Vagina (tissue), 2 donors: ENCODE data around the gene ABCC6. TPM values are rescaled to one million over a fixed set of nuclear protein-coding genes. Genes with fewer than 3 reads are reported as not detected.
"Not testable (repeated sequence)": the region's sequence is repeated elsewhere in the genome, so short reads cannot be mapped to it uniquely, and the experiment has no call there.

ENCODE experiments used
- DNase-seq, 2 donors: peaks; one replicate each; pipeline ENCODE4 v3.0.0-alpha.2; 2017; ENCODE audit errors: extremely low spot score in 2 of 2
- H3K27ac ChIP-seq: fragments of 200-600 bp; sonication (generic); one replicate; pipeline ENCODE4 v1.5.1; 2019
- H3K27me3 ChIP-seq: fragments of 200-600 bp; sonication (generic); one replicate; pipeline ENCODE4 v1.5.1; 2019
- H3K36me3 ChIP-seq, 2 donors: fragments of 200-600 bp; sonication (generic); one replicate each; pipeline ENCODE4 v1.5.1; 2017 to 2019
- H3K4me1 ChIP-seq: fragments of 200-600 bp; sonication (generic); one replicate; pipeline ENCODE4 v1.5.1; 2019
- H3K4me3 ChIP-seq, 2 donors: fragments of 200-600 bp; sonication (generic); 1 replicate in 1 of 2; 2 replicates in 1 of 2; pipeline ENCODE4 v1.5.1; 2016 to 2019
- H3K9me3 ChIP-seq: fragments of 200-600 bp; sonication (generic); one replicate; pipeline ENCODE4 v1.5.1; 2019
- CTCF ChIP-seq, 3 experiments: fragments of 450-650 bp in 2 of 3; fragments of 200-600 bp in 1 of 3; sonication (generic) in 1 of 3; IDR thresholded peaks; one replicate each; pipeline ENCODE4 v1.5.1; 2017 to 2019; ENCODE audit warnings: antibody characterized with exemption in 3 of 3, mild to moderate bottlenecking in 2 of 3, moderate library complexity in 2 of 3
- POLR2A ChIP-seq, 2 donors: fragments of 450-650 bp; IDR thresholded peaks; one replicate each; pipeline ENCODE4 v1.6.1; 2017; ENCODE audit warnings: antibody characterized with exemption in 2 of 2, mild to moderate bottlenecking in 2 of 2, moderate library complexity in 2 of 2
- POLR2AphosphoS5 ChIP-seq, 2 donors: sonication (generic); formaldehyde crosslinking; IDR thresholded peaks; one replicate each; pipeline ENCODE4 v1.9.0; 2017; ENCODE audit warnings: antibody characterized with exemption in 2 of 2, mild to moderate bottlenecking in 2 of 2, low read depth in 1 of 2; ENCODE audit not compliant: insufficient read depth in 1 of 2
- intact Hi-C: fragments of 100-400 bp; cut with DNase I; formaldehyde crosslinking; loops from one replicate; pipeline ENCODE4 v1.15.1; 2023
- total RNA-seq: library from RNA; depleted of rRNA; stranded (reverse); fragments of >200 nt; gene quantifications from one replicate; pipeline ENCODE4 v1.2.3, GENCODE V29; 2016

The ABCC6 gene
- total RNA-seq, 1 donor from 2014 or later = 0.49 TPM

- Histone ChIP-seq H3K9me3 (no peaks in the 10 kb centered on the region), H3K27me3 (no peaks in the 10 kb centered on the region), H3K4me1 (no peaks in the 10 kb centered on the region), H3K36me3 (no peaks in the 10 kb centered on the region), H3K4me3 (no peak overlapping the region), H3K27ac (no peak overlapping the region)
- intact Hi-C loops = no loop called here
- DNase-seq = no peak
- TF ChIP-seq POLR2A (IDR thresholded peaks at IDR 0.05) (no peak), POLR2AphosphoS5 (IDR thresholded peaks at IDR 0.05; ENCODE audit: insufficient read depth in 1 of 2, low read depth in 1 of 2) (no peak)
Observed at GRCh38 chr16:16184594-16184993, 38.7 kb downstream of the ABCC6 start.

DNA sequence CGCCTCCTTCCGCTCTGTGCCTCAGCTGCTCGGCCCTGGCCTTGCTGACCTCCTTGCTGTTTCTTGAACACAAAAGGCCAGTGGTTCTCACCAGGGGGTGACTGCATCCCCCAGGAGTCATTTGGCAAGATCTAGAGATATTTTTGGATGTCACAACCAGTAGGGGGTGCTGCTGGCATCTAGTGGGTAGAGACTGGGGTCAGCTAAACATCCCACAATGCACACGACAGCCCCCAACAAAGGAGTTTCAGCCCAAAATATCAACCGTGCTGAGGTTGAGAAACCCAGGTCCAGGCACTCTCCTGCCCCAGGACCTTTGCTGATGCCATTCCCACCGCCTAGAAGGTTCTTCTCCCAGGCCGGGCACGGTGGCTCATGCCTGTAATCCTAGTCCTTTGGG lies 39.7 kb downstream of the ABCC6 start:
- no peaks in the 10 kb centered on the region for H3K27me3 ChIP-seq
- no peaks in the 10 kb centered on the region for H3K9me3 ChIP-seq
- DNase-seq = no peak
- TF ChIP-seq POLR2A (IDR thresholded peaks at IDR 0.05) = no peak
- no peak for TF ChIP-seq POLR2AphosphoS5 (IDR thresholded peaks at IDR 0.05; ENCODE audit: insufficient read depth in 1 of 2, low read depth in 1 of 2)
- no peak for TF ChIP-seq CTCF (IDR thresholded peaks at IDR 0.05)
- H3K27ac ChIP-seq = no peak overlapping the region
- no peaks in the 10 kb centered on the region for H3K4me1 ChIP-seq
- no peak overlapping the region for H3K4me3 ChIP-seq
- intact Hi-C loops = no loop called here
- no peaks in the 10 kb centered on the region for H3K36me3 ChIP-seq

DNA sequence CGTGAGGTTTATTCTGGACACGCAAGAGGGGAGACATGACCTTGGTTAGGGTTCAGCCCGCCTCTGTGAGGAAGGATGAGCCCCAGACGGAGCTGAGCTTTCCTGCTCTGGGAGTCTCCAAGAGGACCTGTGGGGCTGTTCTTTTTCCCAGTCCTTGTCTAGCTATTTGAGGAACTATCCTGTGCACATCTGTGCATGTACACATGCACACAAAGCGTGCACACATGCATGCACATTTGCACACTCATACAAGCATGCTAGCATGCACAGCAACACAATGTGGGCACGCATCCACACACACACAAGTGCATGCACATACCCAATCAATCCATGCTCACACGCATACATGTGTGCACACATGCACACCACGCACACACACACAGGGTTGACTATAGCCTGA lies 40.4 kb downstream of the ABCC6 start:
- no peak overlapping the region for H3K27ac ChIP-seq
- H3K4me3 ChIP-seq = no peak overlapping the region
- H3K9me3 ChIP-seq = no peaks in the 10 kb centered on the region
- no peak for TF ChIP-seq POLR2AphosphoS5 (IDR thresholded peaks at IDR 0.05; ENCODE audit: insufficient read depth in 1 of 2, low read depth in 1 of 2)
- TF ChIP-seq POLR2A (IDR thresholded peaks at IDR 0.05) = no peak
- TF ChIP-seq CTCF (IDR thresholded peaks at IDR 0.05) = no peak
- H3K27me3 ChIP-seq = no peaks in the 10 kb centered on the region
- no peaks in the 10 kb centered on the region for H3K4me1 ChIP-seq
- no peaks in the 10 kb centered on the region for H3K36me3 ChIP-seq
- intact Hi-C loops = no loop called here
- DNase-seq = no peak

GRCh38 chr16:16181748-16182147 lies 41.5 kb downstream of the ABCC6 start:
- H3K36me3 ChIP-seq, intact Hi-C loops: not testable (repeated sequence)

GRCh38 chr16:16178455-16179162 lies 44.7 kb downstream of the ABCC6 start:
- intact Hi-C loops = no loop called here
- DNase-seq = no peak
- Histone ChIP-seq H3K9me3 (no peaks in the 10 kb centered on the region), H3K4me3 (no peak overlapping the region), H3K27ac (no peak overlapping the region), H3K4me1 (no peaks in the 10 kb centered on the region), H3K27me3 (no peaks in the 10 kb centered on the region), H3K36me3 (no peaks in the 10 kb centered on the region)
- TF ChIP-seq POLR2AphosphoS5 (IDR thresholded peaks at IDR 0.05; ENCODE audit: insufficient read depth in 1 of 2, low read depth in 1 of 2) = no peak
- TF ChIP-seq CTCF (IDR thresholded peaks at IDR 0.05) = no peak
- TF ChIP-seq POLR2A (IDR thresholded peaks at IDR 0.05) = no peak

More at GRCh38 chr16:16181748-16182147, 41.5 kb downstream of the ABCC6 start:
- H3K27me3 ChIP-seq, DNase-seq, H3K4me1 ChIP-seq, H3K9me3 ChIP-seq, H3K4me3 ChIP-seq, H3K27ac ChIP-seq: not testable (repeated sequence)

DNA sequence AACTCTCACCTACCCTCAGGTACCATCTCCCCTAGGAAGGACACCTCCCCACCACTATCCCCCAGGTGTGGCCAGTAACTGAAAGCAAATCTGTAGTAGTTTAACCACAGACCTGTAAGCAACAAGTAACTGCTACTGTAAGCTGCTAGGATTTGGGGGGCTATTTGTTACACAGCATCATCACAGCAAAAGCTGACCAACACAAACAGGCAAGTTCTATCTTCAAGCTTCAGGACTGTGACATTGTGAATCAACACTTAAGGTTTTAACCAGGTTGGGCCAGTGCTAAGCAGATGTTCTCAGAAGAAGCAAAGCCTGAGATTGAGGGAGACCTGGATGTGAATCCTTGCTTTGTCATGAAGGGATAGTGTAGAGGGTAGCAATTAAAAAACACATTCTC lies 47.0 kb downstream of the ABCC6 start:
- TF ChIP-seq CTCF (IDR thresholded peaks at IDR 0.05) (no peak), POLR2AphosphoS5 (IDR thresholded peaks at IDR 0.05; ENCODE audit: insufficient read depth in 1 of 2, low read depth in 1 of 2) (no peak), POLR2A (IDR thresholded peaks at IDR 0.05) (no peak)
- intact Hi-C loops = no loop called here
- H3K36me3 ChIP-seq = no peaks in the 10 kb centered on the region
- DNase-seq = no peak
- H3K27ac ChIP-seq = no peak overlapping the region
- H3K4me1 ChIP-seq = no peaks in the 10 kb centered on the region
- no peaks in the 10 kb centered on the region for H3K9me3 ChIP-seq
- no peak overlapping the region for H3K4me3 ChIP-seq
- no peaks in the 10 kb centered on the region for H3K27me3 ChIP-seq
